GM19351 (cell line): Measurements from ENCODE around the gene GPBP1L1.
"Not testable (repeated sequence)": the region's sequence is repeated elsewhere in the genome, so short reads cannot be mapped to it uniquely, and the experiment has no call there.

Experiments
- ATAC-seq: cut with Tn5 transposase; IDR thresholded peaks from one replicate; pipeline ENCODE4 v1.9.1; 2021; ENCODE audit warnings: mild to moderate bottlenecking, moderate library complexity; ENCODE audit not compliant: unreplicated experiment

Gene GPBP1L1

GRCh38 chr1:45682942-45683341 lies 3.4 kb downstream of the GPBP1L1 start:
- no peak for ATAC-seq

GRCh38 chr1:45679123-45679522 lies 7.2 kb downstream of the GPBP1L1 start:
- no peak for ATAC-seq

GRCh38 chr1:45678489-45678888 lies 7.8 kb downstream of the GPBP1L1 start:
- no peak for ATAC-seq

- no peak for ATAC-seq
Measured at GRCh38 chr1:45677751-45678245, 8.5 kb downstream of the GPBP1L1 start.

- not testable (repeated sequence) for ATAC-seq
Measured at GRCh38 chr1:45676553-45676952, 9.8 kb downstream of the GPBP1L1 start.

GRCh38 chr1:45674478-45674877 lies 11.9 kb downstream of the GPBP1L1 start:
- ATAC-seq: no peak

GRCh38 chr1:45673956-45674355 lies 12.4 kb downstream of the GPBP1L1 start:
- ATAC-seq: no peak

GRCh38 chr1:45669859-45670655 lies 16.3 kb downstream of the GPBP1L1 start:
- ATAC-seq: no peak

GRCh38 chr1:45669379-45669778 lies 17.0 kb downstream of the GPBP1L1 start:
- no peak for ATAC-seq

- no peak for ATAC-seq
Measured at GRCh38 chr1:45668526-45668925, 17.8 kb downstream of the GPBP1L1 start.

GRCh38 chr1:45667321-45668111 lies 18.8 kb downstream of the GPBP1L1 start:
- no peak for ATAC-seq

- no peak for ATAC-seq
Measured at GRCh38 chr1:45666836-45667235, 19.5 kb downstream of the GPBP1L1 start.

- ATAC-seq: no peak
Measured at GRCh38 chr1:45660336-45660735, 26.0 kb downstream of the GPBP1L1 start.

- ATAC-seq: no peak
Measured at GRCh38 chr1:45659222-45659621, 27.1 kb downstream of the GPBP1L1 start.

- ATAC-seq: no peak
Measured at GRCh38 chr1:45658171-45658570, 28.2 kb downstream of the GPBP1L1 start.

- ATAC-seq: no peak
Measured at GRCh38 chr1:45656573-45657226, 29.6 kb downstream of the GPBP1L1 start.

GRCh38 chr1:45654540-45655280 lies 31.6 kb downstream of the GPBP1L1 start:
- ATAC-seq: no peak

GRCh38 chr1:45647248-45648021 lies 38.9 kb downstream of the GPBP1L1 start:
- ATAC-seq: no peak

- no peak for ATAC-seq
Measured at GRCh38 chr1:45644661-45645060, 41.7 kb downstream of the GPBP1L1 start.

GRCh38 chr1:45643978-45644377 lies 42.4 kb downstream of the GPBP1L1 start:
- no peak for ATAC-seq
